Loucy (cell line): ENCODE measurements around the gene PPP1R2B.
"Not testable (repeated sequence)": the region's sequence is repeated elsewhere in the genome, so short reads cannot be mapped to it uniquely, and the experiment has no call there.

ENCODE experiments used
- H2AFZ ChIP-seq: fragments of 200-600 bp; sonication (generic); 2 replicates; pipeline ENCODE4 v1.6.0; 2016; ENCODE audit warnings: antibody characterized with exemption, mild to moderate bottlenecking, low read length, moderate library complexity
- H3F3A ChIP-seq: fragments of 200-600 bp; 2 replicates; pipeline ENCODE4 v1.6.0; 2016; ENCODE audit warnings: antibody characterized with exemption, low read depth, mild to moderate bottlenecking
- H3K27me3 ChIP-seq: fragments of 200-600 bp; sonication (generic); 2 replicates; pipeline ENCODE4 v1.6.1; 2014; ENCODE audit warnings: low read length, mild to moderate bottlenecking; ENCODE audit not compliant: insufficient read depth, poor library complexity, severe bottlenecking
- H3K36me3 ChIP-seq: fragments of 200-600 bp; sonication (generic); 2 replicates; pipeline ENCODE4 v1.6.1; 2016; ENCODE audit warnings: low read length; ENCODE audit not compliant: insufficient read depth
- H3K4me1 ChIP-seq: fragments of 200-600 bp; sonication (generic); 2 replicates; pipeline ENCODE4 v1.5.1; 2014; ENCODE audit warnings: low read length, mild to moderate bottlenecking; ENCODE audit not compliant: insufficient read depth, poor library complexity, severe bottlenecking
- H3K4me2 ChIP-seq: fragments of 200-600 bp; sonication (generic); 2 replicates; pipeline ENCODE4 v1.6.0; 2014; ENCODE audit warnings: antibody characterized with exemption, low read length, low read depth, mild to moderate bottlenecking; ENCODE audit not compliant: poor library complexity, severe bottlenecking
- H3K4me3 ChIP-seq: fragments of 200-600 bp; sonication (generic); 2 replicates; pipeline ENCODE4 v1.5.1; 2014; ENCODE audit warnings: low read length, mild to moderate bottlenecking, mixed read lengths; ENCODE audit not compliant: poor library complexity, severe bottlenecking
- H3K79me2 ChIP-seq: fragments of 200-600 bp; sonication (generic); 2 replicates; pipeline ENCODE4 v1.6.1; 2014; ENCODE audit warnings: low read length; ENCODE audit not compliant: insufficient read depth
- H3K9ac ChIP-seq: fragments of 200-600 bp; sonication (generic); 2 replicates; pipeline ENCODE4 v1.6.0; 2014; ENCODE audit warnings: mild to moderate bottlenecking, low read depth, low read length, moderate library complexity; ENCODE audit not compliant: poor library complexity, severe bottlenecking
- H3K9me2 ChIP-seq: fragments of 200-600 bp; sonication (generic); replicated peaks from 2 replicates; pipeline ENCODE4 v1.6.1; 2016; ENCODE audit warnings: low read depth, low read length, mixed read lengths
- H3K9me3 ChIP-seq: fragments of 200-600 bp; sonication (generic); 2 replicates; pipeline ENCODE4 v1.6.1; 2014; ENCODE audit warnings: mild to moderate bottlenecking, antibody characterized with exemption, low read length, low read depth; ENCODE audit not compliant: insufficient read depth
- H4K20me1 ChIP-seq: fragments of 200-600 bp; sonication (generic); 2 replicates; pipeline ENCODE4 v1.6.0; 2014; ENCODE audit warnings: antibody characterized with exemption, low read length, mild to moderate bottlenecking; ENCODE audit not compliant: insufficient read depth, poor library complexity, severe bottlenecking
- CTCF ChIP-seq: fragments of 200-600 bp; sonication (generic); conservative IDR thresholded peaks from 2 replicates; pipeline ENCODE4 v1.5.1; 2014; ENCODE audit warnings: mild to moderate bottlenecking, antibody characterized with exemption, low read length
- EZH2phosphoT487 ChIP-seq: fragments of 200-600 bp; IDR thresholded peaks from 2 replicates; pipeline ENCODE4 v1.6.1; 2018; ENCODE audit warnings: antibody characterized with exemption, mild to moderate bottlenecking, moderate library complexity, borderline replicate concordance

The PPP1R2B gene

GRCh38 chr5:156838961-156839360, 11.1 kb upstream of the PPP1R2B start:
- Histone ChIP-seq H3K4me1 (peaks cover 17% of the 10 kb centered on the region), H3K9me3 (no peaks in the 10 kb centered on the region), H2AFZ (no peak overlapping the region), H3K27me3 (no peaks in the 10 kb centered on the region), H3K4me2 (no peak overlapping the region), H3K9me2 (no peaks in the 10 kb centered on the region), H3F3A (no peaks in the 10 kb centered on the region), H3K36me3 (no peaks in the 10 kb centered on the region), H3K4me3 (no peak overlapping the region), H3K9ac (no peak overlapping the region), H4K20me1 (no peaks in the 10 kb centered on the region), H3K79me2 (no peaks in the 10 kb centered on the region)
- TF ChIP-seq EZH2phosphoT487 (no peak), CTCF (no peak)

GRCh38 chr5:156841737-156842136, 8.4 kb upstream of the PPP1R2B start:
- no peak overlapping the region for H3K4me2 ChIP-seq
- no peak overlapping the region for H3K4me3 ChIP-seq
- H3K36me3 ChIP-seq, result no peaks in the 10 kb centered on the region
- H3K9ac ChIP-seq, result no peak overlapping the region
- H3K4me1 ChIP-seq, result peaks cover 17% of the 10 kb centered on the region
- no peak overlapping the region for H2AFZ ChIP-seq
- no peak for TF ChIP-seq EZH2phosphoT487
- no peak for TF ChIP-seq CTCF
- H3K79me2 ChIP-seq, result no peaks in the 10 kb centered on the region
- no peaks in the 10 kb centered on the region for H3K27me3 ChIP-seq
- H3F3A ChIP-seq, result no peaks in the 10 kb centered on the region
- H3K9me3 ChIP-seq, result no peaks in the 10 kb centered on the region
- H3K9me2 ChIP-seq, result no peaks in the 10 kb centered on the region
- no peaks in the 10 kb centered on the region for H4K20me1 ChIP-seq

- no peak overlapping the region for H2AFZ ChIP-seq
- H3K4me1 ChIP-seq, result peaks cover 11% of the 10 kb centered on the region
- no peaks in the 10 kb centered on the region for H3K36me3 ChIP-seq
- H4K20me1 ChIP-seq, result no peaks in the 10 kb centered on the region
- no peak overlapping the region for H3K4me2 ChIP-seq
- H3F3A ChIP-seq, result no peaks in the 10 kb centered on the region
- H3K9me2 ChIP-seq, result no peaks in the 10 kb centered on the region
- no peak overlapping the region for H3K4me3 ChIP-seq
- H3K79me2 ChIP-seq, result no peaks in the 10 kb centered on the region
- TF ChIP-seq EZH2phosphoT487 (no peak), CTCF (no peak)
- H3K9me3 ChIP-seq, result no peaks in the 10 kb centered on the region
- H3K27me3 ChIP-seq, result no peaks in the 10 kb centered on the region
- no peak overlapping the region for H3K9ac ChIP-seq
These were observed 3.2 kb upstream of the PPP1R2B start for GRCh38 chr5:156846914-156847313.

GRCh38 chr5:156848447-156848846, 1.6 kb upstream of the PPP1R2B start:
- H4K20me1 ChIP-seq, H3K36me3 ChIP-seq, H2AFZ ChIP-seq, H3K9me3 ChIP-seq, H3K79me2 ChIP-seq, H3K4me2 ChIP-seq, H3K4me1 ChIP-seq, H3F3A ChIP-seq, H3K27me3 ChIP-seq, H3K9me2 ChIP-seq, H3K4me3 ChIP-seq, H3K9ac ChIP-seq: not testable (repeated sequence)
